ENCODE data around the gene EPS8L1. TPM values are rescaled to one million over a fixed set of nuclear protein-coding genes. Genes with fewer than 3 reads are reported as not detected.

EPS8L1 gene
- total RNA-seq, 1 donor from 2014 or later = 30.5 TPM

GRCh38 chr19:55112246-55112776 lies 36.6 kb downstream of the EPS8L1 start:
- Histone ChIP-seq H3K27me3 (ENCODE audit: control insufficient read depth, insufficient read depth, low read length) (no peaks in the 10 kb centered on the region), H3K4me3 (ENCODE audit: low read depth, low read length) (no peak overlapping the region), H3K36me3 (ENCODE audit: control insufficient read depth, insufficient read depth, low read length) (peaks cover 2% of the 10 kb centered on the region)
- DNase-seq (ENCODE audit: low read depth) = no peak
- TF ChIP-seq CTCF (IDR thresholded peaks at IDR 0.05; ENCODE audit: insufficient read depth, low read length, poor library complexity, severe bottlenecking) = no peak

- Histone ChIP-seq H3K4me3 (ENCODE audit: low read depth, low read length) (no peak overlapping the region), H3K36me3 (ENCODE audit: control insufficient read depth, insufficient read depth, low read length) (peaks cover 2% of the 10 kb centered on the region), H3K27me3 (ENCODE audit: control insufficient read depth, insufficient read depth, low read length) (no peaks in the 10 kb centered on the region)
- DNase-seq (ENCODE audit: low read depth) = no peak
- TF ChIP-seq CTCF (IDR thresholded peaks at IDR 0.05; ENCODE audit: insufficient read depth, low read length, poor library complexity, severe bottlenecking) = peak; percentile 8
These were observed 37.3 kb downstream of the EPS8L1 start for GRCh38 chr19:55112777-55113569.

GRCh38 chr19:55113570-55114039 lies 37.9 kb downstream of the EPS8L1 start:
- peak; percentile 91 for DNase-seq (ENCODE audit: low read depth)
- TF ChIP-seq CTCF (IDR thresholded peaks at IDR 0.05; ENCODE audit: insufficient read depth, low read length, poor library complexity, severe bottlenecking) = no peak
- no peaks in the 10 kb centered on the region for H3K27me3 ChIP-seq (ENCODE audit: control insufficient read depth, insufficient read depth, low read length)
- H3K36me3 ChIP-seq (ENCODE audit: control insufficient read depth, insufficient read depth, low read length) = peaks cover 2% of the 10 kb centered on the region
- H3K4me3 ChIP-seq (ENCODE audit: low read depth, low read length) = no peak overlapping the region

- H3K27me3 ChIP-seq (ENCODE audit: control insufficient read depth, insufficient read depth, low read length) = no peaks in the 10 kb centered on the region
- H3K4me3 ChIP-seq (ENCODE audit: low read depth, low read length) = no peak overlapping the region
- H3K36me3 ChIP-seq (ENCODE audit: control insufficient read depth, insufficient read depth, low read length) = peaks cover 2% of the 10 kb centered on the region
- no peak for DNase-seq (ENCODE audit: low read depth)
- TF ChIP-seq CTCF (IDR thresholded peaks at IDR 0.05; ENCODE audit: insufficient read depth, low read length, poor library complexity, severe bottlenecking) = no peak
These were observed 39.0 kb downstream of the EPS8L1 start for GRCh38 chr19:55114566-55115145.

GRCh38 chr19:55115446-55116065 lies 39.9 kb downstream of the EPS8L1 start:
- Histone ChIP-seq H3K4me3 (ENCODE audit: low read depth, low read length) (peak overlapping the region; percentile 91), H3K27me3 (ENCODE audit: control insufficient read depth, insufficient read depth, low read length) (no peaks in the 10 kb centered on the region), H3K36me3 (ENCODE audit: control insufficient read depth, insufficient read depth, low read length) (no peaks in the 10 kb centered on the region)
- DNase-seq (ENCODE audit: low read depth) = no peak
- TF ChIP-seq CTCF (IDR thresholded peaks at IDR 0.05; ENCODE audit: insufficient read depth, low read length, poor library complexity, severe bottlenecking) = no peak

Measured in kidney epithelial cell (primary cell).